WI38 (cell line): Measurements from ENCODE around the gene RTP1.

Source experiments
- H3K4me3 ChIP-seq: 2 replicates; pipeline ENCODE4 v1.5.1; 2011; ENCODE audit warnings: low read depth, mild to moderate bottlenecking, control low read depth, low read length
- TF ChIP-seq, protein P1 (sequence below): IDR thresholded peaks from 2 replicates; pipeline ENCODE4 v1.5.1; 2012; ENCODE audit warnings: low read depth, mild to moderate bottlenecking, control low read depth, low read length

RTP1 gene

DNA sequence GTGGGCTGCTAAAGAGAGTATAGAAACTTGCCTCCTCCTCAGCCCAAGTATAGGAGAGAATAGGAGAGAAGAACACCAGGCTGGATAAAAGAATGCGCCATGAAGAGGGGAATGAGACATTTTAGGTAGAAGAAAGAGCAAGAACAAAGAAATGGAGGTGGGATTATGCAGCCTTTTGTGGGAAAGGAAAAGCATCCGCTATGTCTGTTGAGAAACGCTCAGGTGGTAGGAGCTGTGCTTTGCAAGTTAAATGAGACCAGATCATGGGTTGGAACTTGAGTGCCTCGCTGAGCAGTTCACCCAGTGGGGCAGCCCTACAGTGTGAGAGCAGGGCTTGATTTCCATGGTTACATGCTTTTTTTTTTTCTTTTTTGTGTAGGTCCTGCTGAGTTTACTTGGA lies 11.5 kb upstream of the RTP1 start:
- TF ChIP-seq, protein P1, sequence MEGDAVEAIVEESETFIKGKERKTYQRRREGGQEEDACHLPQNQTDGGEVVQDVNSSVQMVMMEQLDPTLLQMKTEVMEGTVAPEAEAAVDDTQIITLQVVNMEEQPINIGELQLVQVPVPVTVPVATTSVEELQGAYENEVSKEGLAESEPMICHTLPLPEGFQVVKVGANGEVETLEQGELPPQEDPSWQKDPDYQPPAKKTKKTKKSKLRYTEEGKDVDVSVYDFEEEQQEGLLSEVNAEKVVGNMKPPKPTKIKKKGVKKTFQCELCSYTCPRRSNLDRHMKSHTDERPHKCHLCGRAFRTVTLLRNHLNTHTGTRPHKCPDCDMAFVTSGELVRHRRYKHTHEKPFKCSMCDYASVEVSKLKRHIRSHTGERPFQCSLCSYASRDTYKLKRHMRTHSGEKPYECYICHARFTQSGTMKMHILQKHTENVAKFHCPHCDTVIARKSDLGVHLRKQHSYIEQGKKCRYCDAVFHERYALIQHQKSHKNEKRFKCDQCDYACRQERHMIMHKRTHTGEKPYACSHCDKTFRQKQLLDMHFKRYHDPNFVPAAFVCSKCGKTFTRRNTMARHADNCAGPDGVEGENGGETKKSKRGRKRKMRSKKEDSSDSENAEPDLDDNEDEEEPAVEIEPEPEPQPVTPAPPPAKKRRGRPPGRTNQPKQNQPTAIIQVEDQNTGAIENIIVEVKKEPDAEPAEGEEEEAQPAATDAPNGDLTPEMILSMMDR = no peak
- no peak overlapping the region for H3K4me3 ChIP-seq

DNA sequence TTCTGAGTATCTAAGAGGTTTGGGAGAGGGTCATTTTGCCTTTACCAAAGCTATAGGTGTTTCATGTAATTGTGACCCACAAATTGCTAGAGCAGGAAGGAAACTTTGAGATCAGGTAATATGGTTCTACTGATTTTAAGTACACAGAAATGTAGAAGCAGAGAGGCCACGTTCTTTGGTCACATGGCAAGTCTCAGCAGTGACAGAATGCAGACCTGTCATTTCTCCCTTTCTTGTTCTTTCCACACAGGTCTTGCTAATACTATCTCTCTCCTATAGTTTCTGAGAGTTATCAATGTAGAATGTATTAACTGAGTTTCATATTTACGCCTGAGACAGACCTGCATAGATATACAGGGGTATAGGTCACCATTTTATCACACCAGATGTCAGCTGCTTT lies 10.9 kb upstream of the RTP1 start:
- H3K4me3 ChIP-seq = no peak overlapping the region
- TF ChIP-seq, protein P1 = no peak

DNA sequence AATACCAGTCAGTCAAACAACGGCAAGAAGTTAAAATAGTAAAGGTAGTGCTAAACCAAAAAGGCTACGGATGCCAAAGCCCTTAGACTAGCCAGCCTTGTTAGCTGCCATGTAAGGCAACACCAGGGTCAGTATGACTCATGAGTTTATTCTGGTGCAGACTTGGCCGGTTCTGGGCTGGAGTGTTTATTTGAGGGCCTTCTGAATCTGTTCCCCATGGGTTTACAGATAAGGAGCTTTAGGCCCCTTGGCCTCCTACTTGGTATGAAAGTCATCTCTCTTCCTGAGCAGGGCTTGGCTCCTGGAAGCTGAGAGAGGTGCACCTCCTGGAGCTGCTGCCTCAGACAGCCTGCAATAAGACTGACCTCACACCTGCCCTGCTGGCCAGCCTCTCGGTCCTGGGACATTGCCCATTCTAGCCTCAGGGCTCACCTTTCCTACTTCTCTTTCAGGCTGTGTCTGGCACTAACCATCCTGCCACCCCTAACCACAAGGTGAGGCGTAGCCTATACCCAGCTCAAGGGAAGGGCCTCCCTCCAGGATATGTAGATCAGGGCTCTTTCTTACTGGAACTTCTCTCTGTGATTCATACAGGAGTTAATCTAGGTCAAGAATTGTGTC lies 10.4 kb upstream of the RTP1 start:
- TF ChIP-seq, protein P1 = no peak
- no peak overlapping the region for H3K4me3 ChIP-seq

DNA sequence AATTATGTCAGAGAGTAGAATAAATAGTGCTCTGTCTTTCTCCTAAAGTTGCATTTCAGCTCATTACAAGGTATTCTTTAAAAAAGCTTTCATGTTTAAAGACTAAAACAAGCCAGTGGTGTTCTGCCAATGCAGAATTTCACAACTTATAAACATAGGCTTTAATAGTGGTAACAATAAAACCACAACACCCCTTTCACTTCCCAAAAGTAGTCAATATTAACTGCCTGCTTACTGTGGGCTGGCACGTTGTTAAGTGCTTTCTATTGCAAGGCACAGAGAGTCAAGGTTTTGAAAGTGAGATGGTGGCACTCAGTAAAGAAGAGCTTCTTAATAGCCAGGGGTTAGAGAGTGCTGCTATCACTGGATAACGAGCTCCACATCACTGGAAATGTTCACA lies 8.4 kb upstream of the RTP1 start:
- TF ChIP-seq, protein P1 = no peak
- H3K4me3 ChIP-seq = no peak overlapping the region

DNA sequence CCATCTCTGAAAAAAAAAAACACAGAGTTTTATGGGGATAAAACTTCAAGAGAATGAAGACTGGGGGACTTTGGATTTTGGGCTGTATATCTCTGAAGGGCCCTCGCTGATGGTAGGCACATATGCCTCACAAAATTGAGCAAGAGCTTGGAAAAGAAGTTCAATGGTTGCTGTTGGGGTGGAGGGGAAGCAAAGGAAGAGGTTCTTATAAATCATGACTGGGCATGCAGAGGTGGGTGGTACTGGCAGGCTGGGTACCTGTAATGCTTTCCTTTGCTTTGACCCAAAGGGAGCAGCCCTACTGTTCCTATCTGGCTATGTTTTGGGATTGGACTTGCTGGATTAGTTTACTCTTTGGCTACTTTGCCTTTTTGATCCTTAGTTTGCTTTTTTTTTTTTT lies 6.0 kb upstream of the RTP1 start:
- no peak overlapping the region for H3K4me3 ChIP-seq
- TF ChIP-seq, protein P1 = no peak

DNA sequence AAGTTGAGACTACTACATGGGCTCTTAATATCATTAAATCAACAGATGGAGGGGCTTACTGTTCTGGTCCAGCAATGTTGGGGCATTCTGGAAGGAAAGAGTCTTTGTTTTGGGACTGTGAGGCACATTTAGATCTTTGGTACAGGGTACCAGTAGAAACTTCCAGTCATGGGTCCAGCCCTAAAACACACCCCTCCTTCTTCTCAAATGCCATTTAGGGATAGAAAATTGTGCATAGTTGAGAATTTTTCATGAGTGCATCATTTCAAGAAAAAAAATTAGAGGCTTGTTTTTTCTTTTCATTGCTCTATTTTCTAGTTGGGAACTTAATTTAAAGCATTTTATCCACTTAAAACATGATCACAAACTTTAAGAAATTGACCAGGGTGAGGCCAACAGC lies 4.1 kb upstream of the RTP1 start:
- no peak overlapping the region for H3K4me3 ChIP-seq
- TF ChIP-seq, protein P1 = no peak

DNA sequence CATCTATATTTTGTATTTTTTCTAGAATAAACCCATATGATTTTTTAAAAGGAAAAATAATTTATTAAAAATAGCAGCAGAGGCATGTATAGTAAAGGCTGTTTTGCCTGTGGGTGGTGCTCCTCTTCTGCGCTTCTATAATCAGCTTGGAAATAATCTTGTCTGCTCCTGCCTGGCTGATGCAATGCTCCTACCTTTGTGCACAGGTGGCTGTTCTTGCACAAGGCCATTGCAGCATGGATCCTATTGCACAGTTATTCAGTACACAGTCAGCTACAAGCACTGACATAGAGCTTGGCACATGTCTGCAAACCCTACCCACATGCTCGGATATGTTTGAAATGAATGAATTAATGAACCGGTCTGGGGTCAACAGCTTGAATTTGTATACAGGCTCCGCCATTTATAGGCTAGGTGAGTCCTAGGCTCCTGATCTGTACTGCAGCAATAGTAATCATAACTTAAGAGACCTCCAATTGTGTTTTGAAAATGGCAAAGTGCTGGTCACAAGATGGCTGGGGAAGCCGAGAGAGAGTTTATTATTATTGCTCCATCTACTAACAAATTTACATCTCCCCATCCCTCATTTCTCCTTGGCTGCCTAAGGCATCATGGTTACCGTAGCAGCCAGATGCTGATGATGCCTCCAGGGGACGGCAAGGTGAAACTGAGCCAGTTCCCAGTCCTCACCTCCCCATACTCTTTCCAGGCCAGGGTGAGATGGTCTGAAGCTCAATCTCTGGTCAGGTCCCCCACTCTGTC lies 532 bp upstream of the RTP1 start:
- no peak overlapping the region for H3K4me3 ChIP-seq
- TF ChIP-seq, protein P1 = no peak
